ENCODE measurements around the gene EML3. TPM values are rescaled to one million over a fixed set of nuclear protein-coding genes. Genes with fewer than 3 reads are reported as not detected.
"Not testable (repeated sequence)": the region's sequence is repeated elsewhere in the genome, so short reads cannot be mapped to it uniquely, and the experiment has no call there.

Gene EML3
- total and polyA plus RNA-seq, 2 of the 13 experiments (the other 11 are each of a cell fraction or from before 2014, with no cell fraction given) = 10.6 to 12.3 TPM

DNA sequence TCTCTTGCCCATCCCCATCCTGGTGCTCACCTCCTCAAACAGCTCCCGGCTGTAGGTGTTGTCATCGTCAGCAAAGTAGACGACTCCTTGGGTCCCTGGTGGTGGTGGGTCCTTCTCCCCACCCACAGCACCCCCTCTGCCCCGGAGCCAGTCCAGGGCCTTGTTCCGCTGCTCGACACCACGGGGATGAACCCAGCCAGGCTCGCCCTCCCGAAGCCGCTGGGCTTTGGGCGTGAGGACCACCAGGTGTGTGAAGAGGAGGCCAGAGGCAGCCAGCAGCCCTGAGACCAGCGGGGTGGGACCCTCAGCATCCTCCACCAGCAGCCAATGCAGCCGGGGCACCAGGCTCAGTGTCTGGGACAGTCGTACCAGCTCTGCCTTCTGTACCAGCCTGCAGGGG lies 4.4 kb upstream of the EML3 start:
- BruUV-seq (replicated peaks); H3K27ac ChIP-seq (ENCODE audit: extremely low read length, insufficient read depth, low read length); H3K79me2 ChIP-seq (ENCODE audit: insufficient read depth, low read length); FAIRE-seq; ATAC-seq; CTCF ChIA-PET (ENCODE audit: low intra/inter-chr PET ratio, low total read pairs); H3K27me3 ChIP-seq (ENCODE audit: control insufficient read depth in 1 of 2, insufficient read depth in 2 of 2, low read length in 2 of 2); H4K20me1 ChIP-seq (ENCODE audit: insufficient read depth, low read length); DNase-seq (ENCODE audit: low spot score); H3K9ac ChIP-seq (ENCODE audit: insufficient read depth, low read depth, low read length); H3K4me3 ChIP-seq (replicated peaks in 1 of 3; ENCODE audit: insufficient read depth in 1 of 3, low read depth in 2 of 3, low read length in 3 of 3); H2AFZ ChIP-seq (ENCODE audit: low read length); intact Hi-C loops (cut with micrococcal nuclease; ENCODE audit: unreplicated experiment); in situ Hi-C loops (cut with HindIII; ENCODE audit: extremely low pct_ligation_motif_present, low pct_unique_long_range_greater_than_20kb); H3K9me3 ChIP-seq (ENCODE audit: low read length); POLR2A ChIA-PET; H3K4me2 ChIP-seq (ENCODE audit: low read depth, low read length); H3K36me3 ChIP-seq (replicated peaks in 1 of 2; ENCODE audit: control insufficient read depth in 1 of 2, insufficient read depth in 2 of 2, low read length in 2 of 2): not testable (repeated sequence)
- TF ChIP-seq RBFOX2 (IDR thresholded peaks at IDR 0.05; ENCODE audit: low read depth, low read length) (peak; percentile 45), AGO2 (optimal IDR thresholded peaks at IDR 0.05; ENCODE audit: low read depth, low read length) (peak; percentile 52)
- 94% methylated on average over 12 of the region's 14 CpGs for WGBS (ENCODE audit: low lambda C conversion rate)
- H3K4me1 ChIP-seq (ENCODE audit: insufficient read depth, low read length) = peaks cover 43% of the 10 kb centered on the region

DNA sequence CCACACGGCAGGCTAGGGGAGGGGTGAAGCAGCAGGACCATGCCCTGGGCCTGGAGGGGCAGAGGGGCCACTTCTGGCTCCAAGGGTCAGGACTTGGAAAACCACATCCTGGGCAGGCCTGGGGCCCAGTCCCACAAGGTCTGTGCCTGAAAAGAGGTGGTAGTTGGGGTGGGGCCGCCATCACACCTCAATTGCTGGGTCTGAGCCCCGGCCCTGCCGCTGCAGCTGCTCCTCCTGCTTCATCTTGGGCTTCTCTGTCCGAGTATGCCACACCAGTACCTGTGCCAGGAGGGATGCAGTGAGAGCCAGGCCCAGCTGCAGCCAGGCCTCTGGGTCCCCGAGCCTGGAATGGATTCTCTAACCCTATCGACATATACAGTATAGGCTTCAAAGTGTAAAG lies 2.9 kb upstream of the EML3 start:
- ChIA-PET POLR2A (interaction anchor here (1.5 kb wide), 1 partner anchor 24 kb away, joined by 4 read pairs; the partner anchor contains the start of gene TUT1), CTCF (ENCODE audit: low intra/inter-chr PET ratio, low total read pairs) (no interaction called here)
- TF ChIP-seq HNRNPL (IDR thresholded peaks at IDR 0.05; ENCODE audit: low read depth, low read length) (peak; percentile 89), ZNF503 (CRISPR knock-in tag; IDR thresholded peaks at IDR 0.05) (no peak)
- no peak for FAIRE-seq
- Histone ChIP-seq H3K4me3 (replicated peaks in 1 of 3; ENCODE audit: insufficient read depth in 1 of 3, low read depth in 2 of 3, low read length in 3 of 3) (no peak overlapping the region), H3K4me1 (ENCODE audit: insufficient read depth, low read length) (peaks cover 46% of the 10 kb centered on the region), H4K20me1 (ENCODE audit: insufficient read depth, low read length) (no peaks in the 10 kb centered on the region), H3K9ac (ENCODE audit: insufficient read depth, low read depth, low read length) (no peak overlapping the region), H3K36me3 (replicated peaks in 1 of 2; ENCODE audit: control insufficient read depth in 1 of 2, insufficient read depth in 2 of 2, low read length in 2 of 2) (no peaks in the 10 kb centered on the region), H3K27ac (ENCODE audit: extremely low read length, insufficient read depth, low read length) (no peak overlapping the region), H3K27me3 (ENCODE audit: control insufficient read depth in 1 of 2, insufficient read depth in 2 of 2, low read length in 2 of 2) (no peaks in the 10 kb centered on the region; a peak in 1 of 5 replicates), H3K9me3 (ENCODE audit: low read length) (no peaks in the 10 kb centered on the region), H3K4me2 (ENCODE audit: low read depth, low read length) (no peak overlapping the region), H2AFZ (ENCODE audit: low read length) (no peak overlapping the region), H3K79me2 (ENCODE audit: insufficient read depth, low read length) (peaks cover 2% of the 10 kb centered on the region)
- BruUV-seq (replicated peaks) = no TSS peak
- 87% methylated on average over 3 of the region's 7 CpGs for WGBS (ENCODE audit: low lambda C conversion rate)
- DNase-seq (ENCODE audit: low spot score) = no peak
- ATAC-seq = no peak
- intact Hi-C loops (cut with micrococcal nuclease; ENCODE audit: unreplicated experiment) (no loop called here), in situ Hi-C loops (cut with HindIII; ENCODE audit: extremely low pct_ligation_motif_present, low pct_unique_long_range_greater_than_20kb) (no loop called here)

Measured in HepG2 (cell line).